Activated T-cell treated with anti-CD3 and anti-CD28 coated beads, Interleukin-2, amount 50 U/mL, for 4 hours (primary cell): Measurements from ENCODE around the gene PLIN4. TPM values are rescaled to one million over a fixed set of nuclear protein-coding genes. Genes with fewer than 3 reads are reported as not detected.

Experiments used
- ATAC-seq, 2 donors: fragments of 200-7000 bp; cut with Tn5 transposase; one replicate each; pipeline ENCODE4 v1.10.0; 2021
- DNase-seq: peaks from one replicate; pipeline ENCODE4 v3.0.0-alpha.2; 2020
- H3K27me3 Mint-ChIP-seq: one replicate; pipeline ENCODE4 v1.8.0; 2021; ENCODE audit warnings: low read depth, mixed read lengths
- H3K36me3 Mint-ChIP-seq: one replicate; pipeline ENCODE4 v1.8.0; 2022; ENCODE audit warnings: mixed read lengths; ENCODE audit not compliant: insufficient read depth
- H3K4me1 Mint-ChIP-seq: one replicate; pipeline ENCODE4 v1.8.0; 2021; ENCODE audit warnings: low read depth, mixed read lengths
- H3K4me3 Mint-ChIP-seq: one replicate; pipeline ENCODE4 v1.8.0; 2021; ENCODE audit warnings: mild to moderate bottlenecking, moderate library complexity, mixed read lengths
- H3K9me3 Mint-ChIP-seq: one replicate; pipeline ENCODE4 v1.8.0; 2021; ENCODE audit warnings: mixed read lengths
- total RNA-seq, 3 donors: library from RNA; stranded (reverse); gene quantifications; one replicate each; pipeline ENCODE4 v1.2.1, GENCODE V29; 2021

The PLIN4 gene
- total RNA-seq, 3 donors from 2014 or later = 0.03 TPM; not detected in 2

DNA sequence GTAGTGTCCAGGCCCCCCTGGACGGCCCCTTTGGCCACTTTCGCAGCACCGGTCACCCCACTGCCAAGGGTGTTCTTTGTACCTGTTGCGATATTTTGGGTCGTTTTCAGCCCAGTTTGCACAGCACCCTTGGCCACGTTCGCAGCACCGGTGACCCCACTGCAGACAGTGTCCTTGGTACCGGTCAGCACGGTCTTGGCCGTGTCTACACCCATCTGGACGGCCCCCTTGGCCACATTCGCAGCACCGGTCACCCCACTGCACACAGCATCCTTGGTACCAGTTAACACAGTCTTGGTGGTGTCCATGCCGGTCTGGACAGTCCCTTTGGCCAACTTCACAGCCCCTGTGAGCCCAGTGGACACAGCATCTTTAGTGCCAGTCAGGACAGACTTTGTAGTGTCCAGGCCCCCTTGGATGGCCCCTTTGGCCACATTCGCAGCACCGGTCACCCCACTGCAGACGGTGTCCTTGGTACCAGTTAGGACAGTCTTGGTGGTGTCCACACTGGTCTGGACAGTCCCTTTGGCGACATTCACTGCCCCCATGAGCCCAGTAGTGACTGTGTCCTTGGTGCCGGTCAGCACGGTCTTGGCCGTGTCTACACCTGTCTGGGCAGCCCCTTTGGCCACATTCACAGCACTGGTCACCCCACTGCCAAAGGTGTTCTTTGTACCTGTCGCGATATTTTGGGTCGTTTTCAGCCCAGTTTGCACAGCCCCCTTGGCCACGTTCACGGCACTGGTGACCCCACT, 6.8 kb downstream of the PLIN4 start:
- Mint-ChIP-seq H3K36me3 (no peaks in the 10 kb centered on the region), H3K9me3 (no peaks in the 10 kb centered on the region), H3K4me3 (no peak overlapping the region), H3K27me3 (peaks cover 2% of the 10 kb centered on the region), H3K4me1 (no peaks in the 10 kb centered on the region)
- ATAC-seq (no peak), DNase-seq (no peak)

DNA sequence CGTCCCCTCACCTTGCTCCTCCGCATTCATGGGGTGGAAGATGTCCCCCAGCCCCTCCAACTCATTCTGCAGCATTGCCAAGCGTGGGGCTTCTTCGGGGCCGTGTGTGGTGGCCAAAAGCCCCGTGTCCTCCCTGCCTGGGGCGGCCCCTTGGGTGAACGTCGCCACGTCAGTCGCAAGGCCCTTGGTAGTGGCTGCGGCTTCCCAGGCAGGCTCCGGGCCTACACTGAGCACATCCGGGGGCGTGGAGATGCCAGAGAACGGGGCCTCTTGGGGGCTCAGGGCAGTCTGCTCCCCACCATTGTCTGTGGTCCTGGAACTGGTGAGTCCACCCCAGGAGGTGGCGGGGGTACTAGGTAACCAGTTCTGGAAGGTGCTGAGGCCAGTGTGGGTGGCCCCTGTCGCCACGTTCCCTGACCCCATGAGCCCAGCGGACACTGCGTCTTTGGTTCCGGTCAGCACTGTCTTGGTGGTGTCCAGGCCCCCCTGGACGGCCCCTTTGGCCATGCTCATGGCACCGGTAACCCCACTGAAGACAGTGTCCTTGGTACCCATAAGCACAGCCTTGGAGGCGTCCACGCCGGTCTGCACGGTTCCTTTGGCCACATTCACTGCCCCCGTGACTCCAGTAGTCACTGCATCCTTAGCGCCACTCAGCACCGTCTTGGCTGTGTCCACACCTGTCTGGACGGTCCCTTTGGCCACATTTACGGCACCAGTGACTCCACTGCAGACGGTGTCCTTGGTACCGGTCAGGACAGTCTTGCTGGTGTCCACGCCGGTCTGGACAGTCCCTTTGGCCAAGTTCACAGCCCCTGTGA, 7.6 kb downstream of the PLIN4 start:
- Mint-ChIP-seq H3K9me3 (no peaks in the 10 kb centered on the region), H3K36me3 (peaks cover 3% of the 10 kb centered on the region), H3K4me1 (no peaks in the 10 kb centered on the region), H3K4me3 (no peak overlapping the region), H3K27me3 (peaks cover 2% of the 10 kb centered on the region)
- DNase-seq (no peak), ATAC-seq (no peak)

- Mint-ChIP-seq H3K27me3 (no peaks in the 10 kb centered on the region), H3K36me3 (peaks cover 3% of the 10 kb centered on the region), H3K4me3 (no peak overlapping the region), H3K4me1 (no peaks in the 10 kb centered on the region), H3K9me3 (no peaks in the 10 kb centered on the region)
- ATAC-seq = no peak
- no peak for DNase-seq
Observed at GRCh38 chr19:4508698-4509097, 9.6 kb downstream of the PLIN4 start.

GRCh38 chr19:4507804-4508203, 10.5 kb downstream of the PLIN4 start:
- no peak for ATAC-seq
- no peaks in the 10 kb centered on the region for H3K27me3 Mint-ChIP-seq

GRCh38 chr19:4507150-4507452, 11.2 kb downstream of the PLIN4 start:
- Mint-ChIP-seq H3K36me3 (peaks cover 3% of the 10 kb centered on the region), H3K4me1 (no peaks in the 10 kb centered on the region), H3K4me3 (no peak overlapping the region), H3K9me3 (no peaks in the 10 kb centered on the region), H3K27me3 (no peaks in the 10 kb centered on the region)
- no peak for DNase-seq
- ATAC-seq = no peak

More at GRCh38 chr19:4507804-4508203, 10.5 kb downstream of the PLIN4 start:
- no peak for DNase-seq
- H3K4me3 Mint-ChIP-seq = no peak overlapping the region
- H3K36me3 Mint-ChIP-seq = peaks cover 3% of the 10 kb centered on the region
- no peaks in the 10 kb centered on the region for H3K4me1 Mint-ChIP-seq
- no peaks in the 10 kb centered on the region for H3K9me3 Mint-ChIP-seq

GRCh38 chr19:4506449-4507149, 11.7 kb downstream of the PLIN4 start:
- no peaks in the 10 kb centered on the region for H3K27me3 Mint-ChIP-seq
- DNase-seq (no peak), ATAC-seq (no peak)
- H3K9me3 Mint-ChIP-seq = no peaks in the 10 kb centered on the region
- peaks cover 3% of the 10 kb centered on the region for H3K36me3 Mint-ChIP-seq
- H3K4me3 Mint-ChIP-seq = no peak overlapping the region
- no peaks in the 10 kb centered on the region for H3K4me1 Mint-ChIP-seq

- peaks cover 4% of the 10 kb centered on the region for H3K36me3 Mint-ChIP-seq
- no peaks in the 10 kb centered on the region for H3K9me3 Mint-ChIP-seq
- H3K4me1 Mint-ChIP-seq = no peaks in the 10 kb centered on the region
- ATAC-seq = no peak
- no peaks in the 10 kb centered on the region for H3K27me3 Mint-ChIP-seq
- H3K4me3 Mint-ChIP-seq = no peak overlapping the region
- no peak for DNase-seq
Observed at GRCh38 chr19:4505570-4506448, 12.5 kb downstream of the PLIN4 start.

- peaks cover 5% of the 10 kb centered on the region for H3K36me3 Mint-ChIP-seq
- DNase-seq (no peak), ATAC-seq (no peak)
- H3K4me3 Mint-ChIP-seq = no peak overlapping the region
- H3K4me1 Mint-ChIP-seq = no peaks in the 10 kb centered on the region
- no peaks in the 10 kb centered on the region for H3K27me3 Mint-ChIP-seq
- H3K9me3 Mint-ChIP-seq = no peaks in the 10 kb centered on the region
Observed at GRCh38 chr19:4504891-4505569, 13.3 kb downstream of the PLIN4 start.

DNA sequence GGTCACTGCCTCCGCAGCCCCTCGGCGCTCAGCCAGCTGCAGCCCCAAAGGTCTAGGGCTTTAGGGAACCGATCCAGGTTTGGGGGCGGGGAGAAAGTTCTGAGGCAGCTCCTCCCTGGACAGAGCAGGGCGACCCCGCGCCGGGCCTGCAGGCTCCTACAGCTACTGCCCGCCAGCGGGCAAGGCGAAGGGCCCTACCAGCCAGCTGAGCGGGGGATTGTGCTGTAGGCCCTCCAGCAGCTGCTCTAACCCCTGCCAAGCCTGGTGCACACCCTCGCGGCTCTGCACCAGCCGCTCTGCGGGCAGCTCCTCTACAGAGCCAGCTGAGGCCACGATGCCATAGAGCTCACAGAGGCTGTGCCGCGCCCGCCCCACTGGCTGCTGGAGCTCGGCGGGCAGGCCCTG, 14.0 kb downstream of the PLIN4 start:
- H3K4me1 Mint-ChIP-seq = no peaks in the 10 kb centered on the region
- no peak overlapping the region for H3K4me3 Mint-ChIP-seq
- H3K36me3 Mint-ChIP-seq = peaks cover 7% of the 10 kb centered on the region
- no peaks in the 10 kb centered on the region for H3K9me3 Mint-ChIP-seq
- no peak for ATAC-seq
- no peak for DNase-seq
- H3K27me3 Mint-ChIP-seq = no peaks in the 10 kb centered on the region

- no peaks in the 10 kb centered on the region for H3K4me1 Mint-ChIP-seq
- peaks cover 7% of the 10 kb centered on the region for H3K36me3 Mint-ChIP-seq
- ATAC-seq (no peak), DNase-seq (no peak)
- H3K4me3 Mint-ChIP-seq = no peak overlapping the region
- no peaks in the 10 kb centered on the region for H3K27me3 Mint-ChIP-seq
- no peaks in the 10 kb centered on the region for H3K9me3 Mint-ChIP-seq
Observed at GRCh38 chr19:4503825-4504170, 14.5 kb downstream of the PLIN4 start.

DNA sequence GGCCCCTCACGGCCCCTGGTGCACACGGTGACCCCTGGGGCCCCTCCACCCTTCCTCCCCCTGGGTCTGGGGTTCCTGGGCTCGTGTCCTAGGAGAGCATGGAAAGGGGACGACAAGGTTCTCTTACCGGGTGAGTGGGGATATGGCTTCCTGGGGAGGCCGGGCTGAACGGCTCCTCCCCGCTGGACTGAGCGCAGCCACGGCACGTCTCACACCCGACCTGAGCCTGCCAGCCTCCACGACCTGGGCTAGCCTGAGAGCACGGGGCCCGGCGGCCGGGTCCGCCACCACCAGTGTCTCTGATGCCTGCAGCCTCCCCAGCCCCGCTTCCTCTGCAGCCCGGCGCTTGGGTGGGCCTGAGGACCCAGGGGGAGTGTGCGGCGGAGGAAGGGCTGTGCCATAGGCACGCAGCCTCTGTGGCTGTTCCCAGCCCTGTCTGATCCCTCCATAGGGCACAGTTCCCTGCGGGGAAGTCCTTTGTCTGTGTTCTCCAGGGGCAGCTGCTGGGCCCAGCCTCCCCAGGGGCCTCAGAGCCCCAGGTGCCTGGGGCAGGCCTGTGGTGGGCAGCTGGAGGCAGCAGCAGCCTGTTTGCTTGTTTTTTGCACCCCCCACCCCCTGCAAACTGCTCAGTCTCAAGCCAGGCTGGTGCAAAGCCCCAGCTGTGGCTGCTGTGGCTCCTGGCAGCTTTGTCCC, 15.0 kb downstream of the PLIN4 start:
- ATAC-seq = no peak
- no peaks in the 10 kb centered on the region for H3K4me1 Mint-ChIP-seq
- H3K9me3 Mint-ChIP-seq = no peaks in the 10 kb centered on the region
- H3K36me3 Mint-ChIP-seq = peaks cover 7% of the 10 kb centered on the region
- H3K27me3 Mint-ChIP-seq = no peaks in the 10 kb centered on the region
- DNase-seq = no peak
- H3K4me3 Mint-ChIP-seq = no peak overlapping the region

- Mint-ChIP-seq H3K4me3 (no peak overlapping the region), H3K9me3 (no peaks in the 10 kb centered on the region), H3K36me3 (peaks cover 7% of the 10 kb centered on the region), H3K4me1 (no peaks in the 10 kb centered on the region), H3K27me3 (no peaks in the 10 kb centered on the region)
- DNase-seq (no peak), ATAC-seq (no peak)
Observed at GRCh38 chr19:4502282-4503131, 15.8 kb downstream of the PLIN4 start.
